Measurements from ENCODE around the gene KSR1.

KSR1 gene

GRCh38 chr17:27564463-27564862 lies 108.2 kb downstream of the KSR1 start:
- no peak overlapping the region for H3K9ac ChIP-seq (ENCODE audit: low read depth, low read length, poor library complexity)
- no peaks in the 10 kb centered on the region for H3K27me3 ChIP-seq (ENCODE audit: control insufficient read depth in 3 of 3, insufficient read depth in 3 of 3, low read depth in 1 of 3, low read length in 3 of 3)
- H3K27ac ChIP-seq (replicated peaks; ENCODE audit: low read length), result no peak overlapping the region
- no peak overlapping the region for H2AK5ac ChIP-seq (ENCODE audit: low read depth, low read length)
- no peak overlapping the region for H3K4me2 ChIP-seq (ENCODE audit: insufficient read depth, low read length, poor library complexity, severe bottlenecking)
- H3K14ac ChIP-seq (ENCODE audit: low read length), result no peak overlapping the region
- no peak overlapping the region for H2BK12ac ChIP-seq (ENCODE audit: low read length)
- no CpG with 5 or more reads among the region's 2 CpGs for WGBS, 2 donors (ENCODE audit: extremely low coverage in 2 of 2, insufficient read length in 2 of 2, insufficient replicate concordance in 1 of 2)
- H3K79me1 ChIP-seq (ENCODE audit: low read depth, low read length), result no peaks in the 10 kb centered on the region
- H3K9me3 ChIP-seq (replicated peaks in 1 of 2; ENCODE audit: control insufficient read depth in 2 of 2, insufficient read depth in 1 of 2, low read depth in 1 of 2, low read length in 2 of 2), result no peaks in the 10 kb centered on the region
- no peak overlapping the region for H3K4ac ChIP-seq (ENCODE audit: low read length)
- H2BK15ac ChIP-seq (ENCODE audit: low read length), result no peak overlapping the region
- no peak overlapping the region for H2BK120ac ChIP-seq (ENCODE audit: low read depth, low read length)
- H3K4me1 ChIP-seq (ENCODE audit: control insufficient read depth in 2 of 2, insufficient read depth in 1 of 2, low read depth in 1 of 2, low read length in 2 of 2), result no peaks in the 10 kb centered on the region
- DNase-seq (ENCODE audit: low spot score), result no peak
- H3K18ac ChIP-seq (ENCODE audit: low read length), result no peak overlapping the region
- no peak overlapping the region for H2BK5ac ChIP-seq (ENCODE audit: low read length)
- no peaks in the 10 kb centered on the region for H3K36me3 ChIP-seq (replicated peaks in 1 of 2; ENCODE audit: control insufficient read depth in 2 of 2, insufficient read depth in 2 of 2, low read length in 2 of 2)
- no peak overlapping the region for H3K23ac ChIP-seq (ENCODE audit: low read depth, low read length, poor library complexity)
- H3K4me3 ChIP-seq (ENCODE audit: low read length in 2 of 2), result no peak overlapping the region
- no peak overlapping the region for H4K8ac ChIP-seq (ENCODE audit: low read depth, low read length)
- H4K91ac ChIP-seq (ENCODE audit: low read depth, low read length, poor library complexity), result no peak overlapping the region
- H2AFZ ChIP-seq (ENCODE audit: low read length), result no peak overlapping the region

DNA sequence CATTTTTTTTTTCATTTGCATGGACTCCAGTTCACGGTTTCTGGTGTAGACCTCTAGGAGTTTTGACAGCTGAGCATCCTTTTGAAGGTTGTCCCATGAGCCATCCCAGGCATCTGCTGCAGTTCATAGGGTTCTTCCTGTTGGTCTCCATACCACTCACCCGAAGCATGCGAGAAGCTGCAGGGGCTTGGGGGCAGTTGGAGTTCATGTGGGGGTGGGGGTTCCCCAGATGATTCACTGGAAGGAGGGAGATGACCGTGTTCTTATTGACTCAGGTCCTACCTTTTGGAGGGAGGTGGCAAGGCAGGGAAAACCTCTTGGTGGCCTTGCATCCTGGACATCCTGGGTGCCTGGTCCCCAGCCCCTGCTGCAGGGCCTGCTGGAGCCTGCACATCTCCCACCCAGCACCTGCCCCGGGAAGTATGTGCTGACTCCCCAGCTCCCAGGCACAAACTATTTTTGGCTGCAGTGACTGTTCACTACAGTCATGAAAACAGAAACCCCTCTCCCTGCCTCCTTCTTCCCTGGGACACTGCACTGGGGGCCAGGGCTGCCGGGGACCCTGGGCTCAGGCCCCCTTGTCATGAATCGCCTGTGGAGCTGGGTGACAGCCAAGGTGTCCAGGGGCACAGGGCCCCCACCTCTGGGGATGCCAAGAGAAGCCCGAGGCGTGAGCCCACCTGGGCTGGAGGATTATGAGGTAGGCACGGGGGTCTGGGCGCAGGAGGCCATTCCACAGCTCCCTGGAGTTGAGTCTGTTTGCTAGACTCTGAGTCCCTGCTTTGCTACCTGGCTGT lies 109.8 kb downstream of the KSR1 start:
- Histone ChIP-seq H3K18ac (ENCODE audit: low read length) (no peak overlapping the region), H3K27me3 (ENCODE audit: control insufficient read depth in 3 of 3, insufficient read depth in 3 of 3, low read depth in 1 of 3, low read length in 3 of 3) (no peaks in the 10 kb centered on the region), H3K14ac (ENCODE audit: low read length) (no peak overlapping the region), H2BK120ac (ENCODE audit: low read depth, low read length) (no peak overlapping the region), H4K8ac (ENCODE audit: low read depth, low read length) (no peak overlapping the region), H3K79me1 (ENCODE audit: low read depth, low read length) (no peaks in the 10 kb centered on the region), H3K4me1 (ENCODE audit: control insufficient read depth in 2 of 2, insufficient read depth in 1 of 2, low read depth in 1 of 2, low read length in 2 of 2) (peaks cover 0 to 1% of the 10 kb centered on the region in 2 donors), H3K23ac (ENCODE audit: low read depth, low read length, poor library complexity) (no peak overlapping the region), H3K4me2 (ENCODE audit: insufficient read depth, low read length, poor library complexity, severe bottlenecking) (no peak overlapping the region), H3K9ac (ENCODE audit: low read depth, low read length, poor library complexity) (no peak overlapping the region), H3K4me3 (ENCODE audit: low read length in 2 of 2) (no peak overlapping the region), H2AFZ (ENCODE audit: low read length) (no peak overlapping the region), H2AK5ac (ENCODE audit: low read depth, low read length) (no peak overlapping the region), H3K27ac (replicated peaks; ENCODE audit: low read length) (no peak overlapping the region), H2BK12ac (ENCODE audit: low read length) (no peak overlapping the region), H3K36me3 (replicated peaks in 1 of 2; ENCODE audit: control insufficient read depth in 2 of 2, insufficient read depth in 2 of 2, low read length in 2 of 2) (no peaks in the 10 kb centered on the region), H3K4ac (ENCODE audit: low read length) (no peak overlapping the region), H2BK5ac (ENCODE audit: low read length) (no peak overlapping the region), H2BK15ac (ENCODE audit: low read length) (no peak overlapping the region), H4K91ac (ENCODE audit: low read depth, low read length, poor library complexity) (no peak overlapping the region), H3K9me3 (replicated peaks in 1 of 2; ENCODE audit: control insufficient read depth in 2 of 2, insufficient read depth in 1 of 2, low read depth in 1 of 2, low read length in 2 of 2) (no peaks in the 10 kb centered on the region)
- WGBS, 2 donors (ENCODE audit: extremely low coverage in 2 of 2, insufficient read length in 2 of 2, insufficient replicate concordance in 1 of 2), result no CpG with 5 or more reads among the region's 11 CpGs
- no peak for DNase-seq (ENCODE audit: low spot score)

- H3K27ac ChIP-seq (replicated peaks; ENCODE audit: low read length), result no peak overlapping the region
- no peaks in the 10 kb centered on the region for H3K36me3 ChIP-seq (replicated peaks in 1 of 2; ENCODE audit: control insufficient read depth in 2 of 2, insufficient read depth in 2 of 2, low read length in 2 of 2)
Measured at GRCh38 chr17:27566671-27567562, 110.7 kb downstream of the KSR1 start.

DNA sequence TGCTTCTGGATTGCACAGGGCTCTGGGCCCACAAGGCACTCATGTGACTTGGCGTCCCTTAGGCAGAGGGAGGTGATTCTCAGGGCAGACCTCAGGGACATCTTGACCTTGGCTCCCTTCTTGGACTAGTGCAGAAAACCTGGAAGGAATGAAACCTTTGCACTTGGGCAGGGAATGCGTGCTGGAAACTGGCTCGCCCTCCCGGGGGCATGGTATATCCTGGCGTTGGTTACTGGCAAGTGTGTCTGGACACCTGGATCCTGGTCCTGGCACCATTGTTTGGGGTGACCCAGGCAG lies 111.3 kb downstream of the KSR1 start:
- WGBS, 2 donors (ENCODE audit: extremely low coverage in 2 of 2, insufficient read length in 2 of 2, insufficient replicate concordance in 1 of 2), result no CpG with 5 or more reads among the region's 5 CpGs
- no peak overlapping the region for H2BK120ac ChIP-seq (ENCODE audit: low read depth, low read length)

More at GRCh38 chr17:27566671-27567562, 110.7 kb downstream of the KSR1 start:
- no peak overlapping the region for H3K4me3 ChIP-seq (ENCODE audit: low read length in 2 of 2)
- peaks cover 0 to 1% of the 10 kb centered on the region in 2 donors for H3K4me1 ChIP-seq (ENCODE audit: control insufficient read depth in 2 of 2, insufficient read depth in 1 of 2, low read depth in 1 of 2, low read length in 2 of 2)
- no peak overlapping the region for H2AK5ac ChIP-seq (ENCODE audit: low read depth, low read length)
- no peak overlapping the region for H2BK120ac ChIP-seq (ENCODE audit: low read depth, low read length)
- no peak overlapping the region for H2BK12ac ChIP-seq (ENCODE audit: low read length)
- no peak overlapping the region for H2AFZ ChIP-seq (ENCODE audit: low read length)
- no peak overlapping the region for H4K8ac ChIP-seq (ENCODE audit: low read depth, low read length)
- H3K4me2 ChIP-seq (ENCODE audit: insufficient read depth, low read length, poor library complexity, severe bottlenecking), result no peak overlapping the region
- H2BK5ac ChIP-seq (ENCODE audit: low read length), result no peak overlapping the region
- no peak overlapping the region for H2BK15ac ChIP-seq (ENCODE audit: low read length)
- no CpG with 5 or more reads among the region's 14 CpGs for WGBS, 2 donors (ENCODE audit: extremely low coverage in 2 of 2, insufficient read length in 2 of 2, insufficient replicate concordance in 1 of 2)
- H3K9me3 ChIP-seq (replicated peaks in 1 of 2; ENCODE audit: control insufficient read depth in 2 of 2, insufficient read depth in 1 of 2, low read depth in 1 of 2, low read length in 2 of 2), result no peaks in the 10 kb centered on the region
- H3K9ac ChIP-seq (ENCODE audit: low read depth, low read length, poor library complexity), result no peak overlapping the region
- no peak overlapping the region for H3K18ac ChIP-seq (ENCODE audit: low read length)
- H3K27me3 ChIP-seq (ENCODE audit: control insufficient read depth in 3 of 3, insufficient read depth in 3 of 3, low read depth in 1 of 3, low read length in 3 of 3), result no peaks in the 10 kb centered on the region
- H4K91ac ChIP-seq (ENCODE audit: low read depth, low read length, poor library complexity), result no peak overlapping the region
- no peak overlapping the region for H3K23ac ChIP-seq (ENCODE audit: low read depth, low read length, poor library complexity)
- H3K79me1 ChIP-seq (ENCODE audit: low read depth, low read length), result no peaks in the 10 kb centered on the region
- no peak overlapping the region for H3K14ac ChIP-seq (ENCODE audit: low read length)
- DNase-seq (ENCODE audit: low spot score), result no peak
- no peak overlapping the region for H3K4ac ChIP-seq (ENCODE audit: low read length)

More for the DNA sequence above, 111.3 kb downstream of the KSR1 start:
- no peak overlapping the region for H4K91ac ChIP-seq (ENCODE audit: low read depth, low read length, poor library complexity)
- no peak overlapping the region for H3K4me2 ChIP-seq (ENCODE audit: insufficient read depth, low read length, poor library complexity, severe bottlenecking)
- H3K4me1 ChIP-seq (ENCODE audit: control insufficient read depth in 2 of 2, insufficient read depth in 1 of 2, low read depth in 1 of 2, low read length in 2 of 2), result peaks cover 0 to 1% of the 10 kb centered on the region in 2 donors
- H3K9ac ChIP-seq (ENCODE audit: low read depth, low read length, poor library complexity), result no peak overlapping the region
- H3K18ac ChIP-seq (ENCODE audit: low read length), result no peak overlapping the region
- H2AK5ac ChIP-seq (ENCODE audit: low read depth, low read length), result no peak overlapping the region
- H3K79me1 ChIP-seq (ENCODE audit: low read depth, low read length), result no peaks in the 10 kb centered on the region
- H3K23ac ChIP-seq (ENCODE audit: low read depth, low read length, poor library complexity), result no peak overlapping the region
- no peak overlapping the region for H3K4ac ChIP-seq (ENCODE audit: low read length)
- H3K36me3 ChIP-seq (replicated peaks in 1 of 2; ENCODE audit: control insufficient read depth in 2 of 2, insufficient read depth in 2 of 2, low read length in 2 of 2), result no peaks in the 10 kb centered on the region
- H3K14ac ChIP-seq (ENCODE audit: low read length), result no peak overlapping the region
- no peak overlapping the region for H2BK12ac ChIP-seq (ENCODE audit: low read length)
- H3K27ac ChIP-seq (replicated peaks; ENCODE audit: low read length), result no peak overlapping the region
- no peak overlapping the region for H3K4me3 ChIP-seq (ENCODE audit: low read length in 2 of 2)
- no peak overlapping the region for H2BK5ac ChIP-seq (ENCODE audit: low read length)
- H3K9me3 ChIP-seq (replicated peaks in 1 of 2; ENCODE audit: control insufficient read depth in 2 of 2, insufficient read depth in 1 of 2, low read depth in 1 of 2, low read length in 2 of 2), result no peaks in the 10 kb centered on the region
- H2BK15ac ChIP-seq (ENCODE audit: low read length), result no peak overlapping the region
- no peak for DNase-seq (ENCODE audit: low spot score)
- no peaks in the 10 kb centered on the region for H3K27me3 ChIP-seq (ENCODE audit: control insufficient read depth in 3 of 3, insufficient read depth in 3 of 3, low read depth in 1 of 3, low read length in 3 of 3)
- no peak overlapping the region for H4K8ac ChIP-seq (ENCODE audit: low read depth, low read length)
- no peak overlapping the region for H2AFZ ChIP-seq (ENCODE audit: low read length)
